AG08395 (cell line): Measurements from ENCODE around the gene DAB2IP.

ENCODE experiments used
- DNase-seq: peaks from one replicate; pipeline ENCODE4 v3.0.0; 2012; ENCODE audit warnings: mixed read lengths, low spot score

DAB2IP gene

GRCh38 chr9:121685146-121685794 lies 33.8 kb downstream of the DAB2IP start:
- no peak for DNase-seq

GRCh38 chr9:121685795-121686377 lies 34.5 kb downstream of the DAB2IP start:
- no peak for DNase-seq

- peak; percentile 83 for DNase-seq
Measured at GRCh38 chr9:121686930-121687541, 35.6 kb downstream of the DAB2IP start.

- no peak for DNase-seq
Measured at GRCh38 chr9:121688146-121688680, 36.8 kb downstream of the DAB2IP start.

- no peak for DNase-seq
Measured at GRCh38 chr9:121688681-121689080, 37.2 kb downstream of the DAB2IP start.

GRCh38 chr9:121689461-121690157 lies 38.2 kb downstream of the DAB2IP start:
- no peak for DNase-seq

- peak; percentile 53 for DNase-seq
Measured at GRCh38 chr9:121690316-121690715, 38.9 kb downstream of the DAB2IP start.

- DNase-seq, result no peak
Measured at GRCh38 chr9:121690766-121691165, 39.3 kb downstream of the DAB2IP start.

- DNase-seq, result no peak
Measured at GRCh38 chr9:121691890-121692289, 40.5 kb downstream of the DAB2IP start.

- DNase-seq, result peak; percentile 74
Measured at GRCh38 chr9:121692606-121693387, 41.4 kb downstream of the DAB2IP start.

- DNase-seq, result no peak
Measured at GRCh38 chr9:121693388-121693670, 41.9 kb downstream of the DAB2IP start.

GRCh38 chr9:121694001-121694400 lies 42.6 kb downstream of the DAB2IP start:
- no peak for DNase-seq

GRCh38 chr9:121694600-121694999 lies 43.2 kb downstream of the DAB2IP start:
- no peak for DNase-seq

GRCh38 chr9:121696930-121697329 lies 45.5 kb downstream of the DAB2IP start:
- DNase-seq, result no peak

- DNase-seq, result peak; percentile 49
Measured at GRCh38 chr9:121698627-121699570, 47.5 kb downstream of the DAB2IP start.

- DNase-seq, result peak; percentile 12
Measured at GRCh38 chr9:121699571-121700164, 48.2 kb downstream of the DAB2IP start.

- DNase-seq, result peak; percentile 56
Measured at GRCh38 chr9:121700165-121700831, 48.9 kb downstream of the DAB2IP start.

GRCh38 chr9:121700832-121701419 lies 49.5 kb downstream of the DAB2IP start:
- DNase-seq, result peak; percentile 18

GRCh38 chr9:121701736-121702261 lies 50.4 kb downstream of the DAB2IP start:
- DNase-seq, result no peak
